CD14-positive monocyte (primary cell): ENCODE measurements around the gene WDPCP. TPM values are rescaled to one million over a fixed set of nuclear protein-coding genes. Genes with fewer than 3 reads are reported as not detected.

Experiments used
- DNase-seq, 3 donors: peaks; one replicate each; pipeline ENCODE4 v3.0.0-alpha.2; 2011 to 2022
- H2AFZ ChIP-seq: 2 replicates; pipeline ENCODE4 v1.6.0; 2012; ENCODE audit warnings: mild to moderate bottlenecking, low read depth, low read length, inconsistent platforms; ENCODE audit not compliant: insufficient read depth, poor library complexity, severe bottlenecking
- H3K27ac ChIP-seq, 2 donors: 1 replicate in 1 of 2; 2 replicates in 1 of 2; pipeline ENCODE4 v1.5.1; 2012 to 2013; ENCODE audit warnings: low read length in 2 of 2, control low read depth in 1 of 2, inconsistent platforms in 1 of 2, low read depth in 1 of 2, mild to moderate bottlenecking in 1 of 2
- H3K27me3 ChIP-seq, 2 donors: one replicate each; pipeline versions ENCODE4 v1.6.0 to v1.6.1; 2011 to 2013; ENCODE audit warnings: low read length in 2 of 2; ENCODE audit not compliant: control insufficient read depth in 2 of 2, insufficient read depth in 2 of 2
- H3K36me3 ChIP-seq, 2 donors: replicated peaks in 1 of 2; 1 replicate in 1 of 2; 2 replicates in 1 of 2; pipeline versions ENCODE4 v1.5.1 to v1.6.1; 2012 to 2013; ENCODE audit warnings: low read length in 2 of 2, control low read depth in 1 of 2, inconsistent platforms in 1 of 2, mild to moderate bottlenecking in 1 of 2; ENCODE audit not compliant: insufficient read depth in 2 of 2, control insufficient read depth in 1 of 2
- H3K4me1 ChIP-seq, 2 donors: 1 replicate in 1 of 2; 2 replicates in 1 of 2; pipeline versions ENCODE4 v1.5.1 to v1.6.1; 2012 to 2013; ENCODE audit warnings: low read length in 2 of 2, control low read depth in 1 of 2, inconsistent platforms in 1 of 2, mild to moderate bottlenecking in 1 of 2, moderate library complexity in 1 of 2; ENCODE audit not compliant: insufficient read depth in 2 of 2, control insufficient read depth in 1 of 2
- H3K4me2 ChIP-seq: replicated peaks from 2 replicates; pipeline ENCODE3; 2012; ENCODE audit warnings: low read length, moderate library complexity, mild to moderate bottlenecking; ENCODE audit not compliant: poor library complexity, severe bottlenecking; ENCODE audit errors: extremely low read depth
- H3K4me3 ChIP-seq, 3 experiments: fragments of 200-600 bp in 1 of 3; sonication (generic) in 1 of 3; replicated peaks in 1 of 3; 1 replicate in 2 of 3; 2 replicates in 1 of 3; pipeline ENCODE4 v1.5.1; 2011 to 2013; ENCODE audit warnings: low read length in 3 of 3, mild to moderate bottlenecking in 3 of 3, control low read depth in 2 of 3, low read depth in 2 of 3, inconsistent platforms in 1 of 3, moderate library complexity in 1 of 3
- H3K79me2 ChIP-seq: 2 replicates; pipeline ENCODE4 v1.6.0; 2012; ENCODE audit warnings: mild to moderate bottlenecking, control low read depth, inconsistent platforms, low read length, moderate library complexity; ENCODE audit not compliant: insufficient read depth
- H3K9ac ChIP-seq: 2 replicates; pipeline ENCODE4 v1.6.0; 2017; ENCODE audit warnings: low read length, mild to moderate bottlenecking; ENCODE audit not compliant: insufficient read depth, poor library complexity, severe bottlenecking
- H3K9me3 ChIP-seq, 2 donors: replicated peaks in 1 of 2; 1 replicate in 1 of 2; 2 replicates in 1 of 2; pipeline versions ENCODE4 v1.5.1 to v1.6.1; 2012 to 2013; ENCODE audit warnings: low read length in 2 of 2, control low read depth in 1 of 2; ENCODE audit not compliant: control insufficient read depth in 1 of 2, insufficient read depth in 1 of 2
- H4K20me1 ChIP-seq: 2 replicates; pipeline ENCODE4 v1.6.0; 2012; ENCODE audit warnings: mild to moderate bottlenecking, low read length, control low read depth, moderate library complexity; ENCODE audit not compliant: insufficient read depth
- H3K27ac Mint-ChIP-seq, 7 donors: one replicate each; pipeline ENCODE4 v1.8.0; 2020; ENCODE audit warnings: mild to moderate bottlenecking in 7 of 7, mixed read lengths in 7 of 7, moderate library complexity in 6 of 7, inconsistent platforms in 2 of 7
- H3K27me3 Mint-ChIP-seq, 3 donors: one replicate each; pipeline ENCODE4 v1.8.0; 2021 to 2022; ENCODE audit warnings: low read depth in 3 of 3, mild to moderate bottlenecking in 3 of 3, mixed read lengths in 3 of 3, moderate library complexity in 3 of 3, inconsistent platforms in 1 of 3
- H3K36me3 Mint-ChIP-seq, 2 donors: one replicate each; pipeline ENCODE4 v1.8.0; 2020; ENCODE audit warnings: mixed read lengths in 2 of 2, inconsistent platforms in 1 of 2, mild to moderate bottlenecking in 1 of 2
- H3K4me1 Mint-ChIP-seq: one replicate; pipeline ENCODE4 v1.8.0; 2020; ENCODE audit warnings: mild to moderate bottlenecking, mixed read lengths
- H3K4me3 Mint-ChIP-seq, 2 donors: one replicate each; pipeline ENCODE4 v1.8.0; 2020; ENCODE audit warnings: mild to moderate bottlenecking in 2 of 2, mixed read lengths in 2 of 2, moderate library complexity in 1 of 2
- H3K9me3 Mint-ChIP-seq, 7 donors: one replicate each; pipeline ENCODE4 v1.8.0; 2020 to 2022; ENCODE audit warnings: mixed read lengths in 7 of 7, mild to moderate bottlenecking in 6 of 7, moderate library complexity in 6 of 7, inconsistent platforms in 2 of 7
- WGBS: methylation state at CpG from one replicate; pipeline ENCODE4 v1.1.5; 2013; ENCODE audit warnings: missing lambda C conversion rate; ENCODE audit not compliant: insufficient coverage; 5-methylcytosine and 5-hydroxymethylcytosine counted together
- intact Hi-C, 2 donors: fragments of 100-400 bp; cut with micrococcal nuclease; formaldehyde crosslinking; loops; one replicate each; pipeline versions ENCODE4 v1.15.0 to v1.15.1; 2023
- polyA plus RNA-seq, 3 donors: library from polyadenylated mRNA; depleted of rRNA in 1 of 3; unstranded in 2 of 3; stranded (reverse) in 1 of 3; fragments of 300-500 nt in 2 of 3; fragments of >200 nt in 1 of 3; fragmentation: Illumina TruSeq in 2 of 3; gene quantifications; 1 replicate in 2 of 3; 2 replicates in 1 of 3; pipeline ENCODE4 v1.2.3, GENCODE V29; 2012 to 2021
- TF ChIP-seq, protein P1 (sequence below): fragments of 200-600 bp; IDR thresholded peaks from one replicate; pipeline ENCODE4 v1.8.0; 2022; ENCODE audit warnings: antibody characterized with exemption, mild to moderate bottlenecking

The WDPCP gene
- polyA plus RNA-seq, 3 donors: 3.3 to 5.2 (median 3.7) TPM

DNA sequence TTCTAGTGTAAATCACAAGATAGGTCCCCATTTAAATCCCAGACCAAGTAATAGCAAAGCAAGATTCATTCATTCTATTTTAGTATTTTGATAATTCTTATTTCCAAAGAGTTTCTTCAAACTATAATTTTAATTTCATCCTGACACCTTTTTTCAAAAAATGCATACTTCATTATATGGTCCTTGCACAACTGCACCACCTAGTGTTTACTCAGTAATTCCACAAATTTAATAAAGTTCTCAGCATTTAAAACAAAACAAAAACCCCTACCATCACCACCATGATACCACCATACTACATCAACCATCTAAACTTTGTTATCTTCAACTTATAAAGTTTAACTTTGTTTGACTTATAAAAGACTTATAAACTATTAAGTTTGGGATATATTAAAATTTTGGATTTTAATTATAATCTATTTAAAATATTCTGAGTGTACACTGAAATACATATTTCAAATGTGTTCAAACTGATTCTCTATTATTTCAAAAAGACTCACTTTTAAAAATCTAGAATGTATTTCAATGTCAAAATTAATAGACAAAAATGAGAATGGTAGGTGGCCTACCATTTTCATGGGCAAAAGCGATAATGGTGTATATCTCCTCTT is 44.2 kb downstream of the WDPCP start:
- H3K4me3 ChIP-seq: no peak overlapping the region
- no peaks in the 10 kb centered on the region for H4K20me1 ChIP-seq
- H3K9ac ChIP-seq: no peak overlapping the region
- Mint-ChIP-seq H3K9me3 (peaks cover 0 to 1% (median 0%) of the 10 kb centered on the region in 7 donors), H3K4me1 (peaks cover 2% of the 10 kb centered on the region), H3K4me3 (no peak overlapping the region), H3K27me3 (no peaks in the 10 kb centered on the region), H3K36me3 (no peaks in the 10 kb centered on the region), H3K27ac (no peak overlapping the region)
- no peak for DNase-seq
- no peaks in the 10 kb centered on the region for H3K27me3 ChIP-seq
- H3K9me3 ChIP-seq: no peaks in the 10 kb centered on the region
- no peak overlapping the region for H3K27ac ChIP-seq
- no peaks in the 10 kb centered on the region for H3K79me2 ChIP-seq
- intact Hi-C loops: no loop called here
- no peak overlapping the region for H2AFZ ChIP-seq
- no peaks in the 10 kb centered on the region for H3K36me3 ChIP-seq
- WGBS: no CpG with 5 or more reads among the region's 1 CpG
- no peaks in the 10 kb centered on the region for H3K4me1 ChIP-seq
- TF ChIP-seq, protein P1, sequence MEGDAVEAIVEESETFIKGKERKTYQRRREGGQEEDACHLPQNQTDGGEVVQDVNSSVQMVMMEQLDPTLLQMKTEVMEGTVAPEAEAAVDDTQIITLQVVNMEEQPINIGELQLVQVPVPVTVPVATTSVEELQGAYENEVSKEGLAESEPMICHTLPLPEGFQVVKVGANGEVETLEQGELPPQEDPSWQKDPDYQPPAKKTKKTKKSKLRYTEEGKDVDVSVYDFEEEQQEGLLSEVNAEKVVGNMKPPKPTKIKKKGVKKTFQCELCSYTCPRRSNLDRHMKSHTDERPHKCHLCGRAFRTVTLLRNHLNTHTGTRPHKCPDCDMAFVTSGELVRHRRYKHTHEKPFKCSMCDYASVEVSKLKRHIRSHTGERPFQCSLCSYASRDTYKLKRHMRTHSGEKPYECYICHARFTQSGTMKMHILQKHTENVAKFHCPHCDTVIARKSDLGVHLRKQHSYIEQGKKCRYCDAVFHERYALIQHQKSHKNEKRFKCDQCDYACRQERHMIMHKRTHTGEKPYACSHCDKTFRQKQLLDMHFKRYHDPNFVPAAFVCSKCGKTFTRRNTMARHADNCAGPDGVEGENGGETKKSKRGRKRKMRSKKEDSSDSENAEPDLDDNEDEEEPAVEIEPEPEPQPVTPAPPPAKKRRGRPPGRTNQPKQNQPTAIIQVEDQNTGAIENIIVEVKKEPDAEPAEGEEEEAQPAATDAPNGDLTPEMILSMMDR: peak; percentile 29
- H3K4me2 ChIP-seq: no peak overlapping the region

DNA sequence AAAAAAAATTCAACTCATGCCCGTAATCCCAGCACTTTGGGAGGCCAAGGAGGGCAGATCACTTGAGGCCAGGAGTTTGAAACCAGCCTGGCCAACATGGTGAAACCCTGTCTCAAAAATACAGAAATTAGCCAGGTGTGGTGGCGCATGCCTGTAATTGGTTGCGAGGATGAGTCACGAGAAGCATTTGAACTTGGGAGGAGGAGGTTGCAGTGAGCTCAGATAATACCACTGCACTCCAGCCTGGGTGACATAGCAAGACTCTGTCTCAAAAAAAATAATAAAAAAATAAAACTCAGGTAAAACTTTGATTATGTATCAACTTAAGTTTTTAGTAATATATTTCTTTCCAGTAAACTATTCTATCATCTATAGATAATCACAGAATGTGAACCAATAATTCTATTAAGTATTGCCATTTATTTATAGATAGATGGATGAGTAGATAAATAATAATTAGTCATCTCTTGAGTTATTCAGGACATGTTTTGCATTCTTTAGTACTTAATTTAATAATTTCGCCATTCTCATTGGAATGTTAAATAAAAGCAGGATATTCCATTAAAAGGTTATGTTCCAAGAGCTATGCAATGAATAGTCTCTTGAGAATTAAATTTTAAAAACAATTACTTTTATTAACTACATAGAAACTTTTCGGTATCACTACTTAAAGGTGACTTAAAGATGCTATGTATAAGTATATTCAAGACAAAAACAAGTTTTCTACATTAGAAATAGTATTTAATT is 48.7 kb downstream of the WDPCP start:
- H3K4me3 Mint-ChIP-seq: no peak overlapping the region
- Histone ChIP-seq H3K27ac (no peak overlapping the region), H3K4me3 (no peak overlapping the region), H3K9me3 (peaks cover 0 to 3% of the 10 kb centered on the region in 2 donors), H3K4me2 (no peak overlapping the region), H3K36me3 (no peaks in the 10 kb centered on the region), H3K4me1 (no peaks in the 10 kb centered on the region), H3K9ac (no peak overlapping the region), H4K20me1 (no peaks in the 10 kb centered on the region), H3K27me3 (no peaks in the 10 kb centered on the region), H3K79me2 (no peaks in the 10 kb centered on the region), H2AFZ (no peak overlapping the region)
- peaks cover 3 to 9% (median 6%) of the 10 kb centered on the region in 7 donors for H3K9me3 Mint-ChIP-seq
- H3K4me1 Mint-ChIP-seq: peaks cover 5% of the 10 kb centered on the region
- WGBS: 100% methylated on average over 1 of the region's 6 CpGs
- no peak for DNase-seq
- no peaks in the 10 kb centered on the region for H3K36me3 Mint-ChIP-seq
- no peak overlapping the region for H3K27ac Mint-ChIP-seq
- TF ChIP-seq, protein P1: no peak
- intact Hi-C loops: no loop called here
- H3K27me3 Mint-ChIP-seq: no peaks in the 10 kb centered on the region
